Stimulated activated CD4-positive, alpha-beta T cell treated with anti-CD3 and anti-CD28 coated beads, Interleukin-2, amount 100 ng/mL, for 48 hours (primary cell): ENCODE data around the gene HPX.
"Not testable (repeated sequence)": the region's sequence is repeated elsewhere in the genome, so short reads cannot be mapped to it uniquely, and the experiment has no call there.

Experiments
- DNase-seq, 2 donors: peaks; one replicate each; pipeline ENCODE4 v3.0.0-alpha.2; 2020

Gene HPX

DNA sequence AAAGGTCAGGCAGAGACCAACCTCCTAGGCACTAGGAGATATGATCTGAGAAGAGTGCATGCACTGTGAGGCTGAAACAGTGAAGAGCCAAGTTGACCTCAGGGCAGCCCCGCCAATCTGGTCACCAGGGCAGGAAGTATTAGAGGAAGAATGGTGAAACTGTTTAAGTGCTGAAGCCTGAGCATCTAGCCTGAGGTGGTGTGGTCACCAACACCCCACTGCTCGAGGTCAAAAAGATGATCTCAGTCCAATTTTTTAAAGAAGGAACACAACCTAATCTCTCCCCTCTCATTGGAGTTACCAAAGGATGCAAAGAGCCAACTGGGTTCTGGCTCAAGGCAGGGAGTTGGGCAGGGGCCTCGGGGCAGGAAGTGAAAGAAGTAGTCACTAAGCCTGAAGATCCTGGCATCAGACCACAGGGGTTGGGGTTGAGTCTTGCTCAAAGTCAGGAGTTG lies 25.9 kb downstream of the HPX start:
- DNase-seq: no peak

DNA sequence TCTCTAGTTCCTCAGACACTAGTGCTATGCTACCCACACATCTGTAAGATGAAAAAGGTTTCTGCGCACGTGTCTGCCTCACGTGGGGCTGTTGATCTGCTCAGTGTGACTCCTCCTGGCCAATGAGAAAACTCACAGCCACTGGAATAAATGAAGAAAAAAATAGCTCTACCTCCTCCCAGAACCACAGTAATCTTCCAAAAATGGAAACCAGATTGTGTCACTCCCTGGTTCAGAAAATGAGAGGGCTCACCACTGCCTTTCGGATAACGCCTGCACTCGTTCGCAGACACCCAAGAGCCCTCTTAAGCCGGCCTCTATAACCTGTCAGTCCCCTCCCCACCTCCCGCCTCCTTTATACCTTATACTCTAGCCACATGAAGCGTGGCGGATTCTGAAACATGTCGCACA lies 27.0 kb downstream of the HPX start:
- DNase-seq: peak in 1 of 2 donors; percentile 49

DNA sequence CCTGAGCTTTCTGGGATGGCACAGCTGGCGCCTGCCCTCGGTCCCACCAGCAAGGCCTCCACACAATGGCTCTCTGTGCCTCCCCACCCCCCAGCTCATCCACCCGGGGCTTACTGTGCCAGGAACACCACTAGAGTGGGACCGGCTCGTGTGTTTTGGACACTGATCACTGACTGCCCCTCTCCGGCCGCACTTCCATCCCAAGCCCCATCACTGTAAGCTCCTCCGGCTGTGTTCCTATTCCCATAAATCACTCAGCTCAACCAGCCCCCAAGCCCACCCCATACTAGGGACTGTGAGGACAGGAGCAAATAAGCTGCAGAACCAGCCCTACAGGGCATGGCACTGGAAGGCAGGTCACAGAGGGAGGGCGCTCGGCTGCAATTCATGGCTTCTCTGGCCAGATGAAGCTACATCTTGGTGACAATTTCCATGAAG lies 29.2 kb downstream of the HPX start:
- DNase-seq: no peak

DNA sequence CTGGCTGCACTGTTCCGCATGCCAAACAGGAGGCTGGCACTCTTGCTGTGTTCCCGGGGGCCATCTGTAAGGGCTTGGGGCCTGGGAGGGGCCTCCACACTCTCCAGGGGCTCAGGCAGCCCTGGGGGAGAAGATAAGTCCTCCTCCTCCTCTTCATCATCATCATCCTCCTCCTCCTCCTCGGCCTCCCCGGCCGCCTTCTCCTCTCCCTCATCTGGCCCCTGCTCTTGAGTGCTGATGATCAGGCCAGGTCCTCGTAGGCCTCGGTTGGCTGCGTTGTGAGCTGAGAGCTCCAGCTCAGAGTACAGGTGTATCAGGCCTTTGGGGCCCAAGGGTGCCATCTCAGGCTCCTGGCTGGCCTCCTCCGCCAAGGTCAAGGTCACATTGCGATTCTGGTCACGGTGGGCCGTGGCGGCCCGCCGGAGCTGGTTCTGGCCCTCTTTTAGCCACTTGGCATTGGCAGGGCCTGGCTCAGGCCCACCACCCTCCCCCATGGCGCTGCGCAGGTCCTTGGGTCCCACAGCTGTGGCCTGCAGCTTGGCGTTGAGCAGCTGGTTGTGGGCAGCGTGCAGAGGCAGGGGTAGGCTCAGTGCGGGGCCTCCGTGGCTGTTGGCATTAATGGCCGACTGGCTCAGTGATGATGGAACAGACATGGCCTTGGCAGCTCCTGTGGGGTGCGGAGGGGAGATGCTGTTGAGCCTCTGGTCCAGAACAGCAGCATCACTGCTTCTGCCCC lies 29.9 kb downstream of the HPX start:
- no peak for DNase-seq

DNA sequence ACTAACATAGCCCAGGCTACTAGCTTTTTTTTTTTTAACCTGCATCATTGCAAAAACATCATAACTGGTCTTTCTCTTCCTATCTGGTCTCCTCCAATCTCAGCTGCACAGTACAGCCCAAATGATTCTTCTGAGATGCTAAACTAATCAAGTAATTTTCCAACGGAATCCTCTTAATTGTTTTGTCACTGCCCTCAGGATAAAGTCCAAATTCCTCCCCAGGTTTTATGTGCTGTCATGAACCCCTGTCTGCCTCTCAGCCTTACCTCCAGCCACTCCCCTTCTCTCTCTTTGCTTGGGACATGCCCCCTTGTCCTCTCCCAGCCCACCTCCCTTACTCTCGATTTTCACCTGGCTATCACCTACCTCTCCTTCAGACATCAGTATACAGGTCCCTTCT lies 34.4 kb downstream of the HPX start:
- no peak for DNase-seq

DNA sequence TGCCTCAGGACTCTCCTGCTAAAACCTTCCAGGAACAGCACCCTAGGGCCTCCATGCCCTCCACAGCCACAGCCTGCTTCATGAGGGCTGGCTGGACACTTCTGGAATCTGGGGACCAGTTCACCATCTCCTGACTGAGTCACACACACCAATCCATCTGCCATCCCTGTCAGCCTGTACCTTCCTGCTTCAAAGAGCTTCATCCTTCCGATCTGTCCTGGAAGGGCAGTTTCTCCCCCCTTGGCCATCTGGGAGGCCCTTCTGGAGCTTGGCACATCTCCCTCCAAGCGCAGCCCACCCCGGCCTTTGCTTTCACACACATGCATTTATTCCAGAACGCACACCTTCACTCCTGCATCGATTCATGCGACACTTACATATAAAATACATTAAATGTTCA lies 34.9 kb downstream of the HPX start:
- DNase-seq: no peak

DNA sequence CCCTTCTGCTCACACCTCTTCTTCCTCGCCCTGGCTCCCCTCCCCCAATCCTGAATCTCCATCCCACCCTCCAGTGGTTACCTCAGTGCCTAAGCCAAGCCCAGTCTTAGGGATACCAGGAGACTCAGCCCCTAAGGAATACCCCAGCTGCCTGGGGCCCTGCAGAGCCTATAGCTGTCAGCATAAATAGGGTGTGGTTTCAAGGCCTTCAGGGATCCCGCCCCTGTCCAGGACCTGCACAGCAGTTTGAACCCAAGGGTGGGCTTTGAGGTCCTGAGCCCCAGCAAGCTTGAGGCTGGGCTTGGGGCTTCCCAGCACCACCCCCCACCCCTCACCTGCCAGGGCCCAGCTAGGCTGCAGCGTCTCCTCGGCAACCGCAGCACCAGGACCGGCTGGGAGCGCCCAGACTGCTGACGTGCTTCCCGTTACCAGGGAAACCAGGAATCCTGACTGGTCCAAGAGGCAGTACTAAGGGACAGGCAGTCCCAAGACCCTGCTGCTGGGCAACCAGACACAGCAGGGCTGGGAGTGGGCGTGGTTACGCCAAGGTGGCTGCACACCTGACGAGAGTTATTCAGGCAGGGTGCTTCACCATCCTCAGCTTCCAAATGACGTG lies 35.6 kb downstream of the HPX start:
- DNase-seq: no peak

DNA sequence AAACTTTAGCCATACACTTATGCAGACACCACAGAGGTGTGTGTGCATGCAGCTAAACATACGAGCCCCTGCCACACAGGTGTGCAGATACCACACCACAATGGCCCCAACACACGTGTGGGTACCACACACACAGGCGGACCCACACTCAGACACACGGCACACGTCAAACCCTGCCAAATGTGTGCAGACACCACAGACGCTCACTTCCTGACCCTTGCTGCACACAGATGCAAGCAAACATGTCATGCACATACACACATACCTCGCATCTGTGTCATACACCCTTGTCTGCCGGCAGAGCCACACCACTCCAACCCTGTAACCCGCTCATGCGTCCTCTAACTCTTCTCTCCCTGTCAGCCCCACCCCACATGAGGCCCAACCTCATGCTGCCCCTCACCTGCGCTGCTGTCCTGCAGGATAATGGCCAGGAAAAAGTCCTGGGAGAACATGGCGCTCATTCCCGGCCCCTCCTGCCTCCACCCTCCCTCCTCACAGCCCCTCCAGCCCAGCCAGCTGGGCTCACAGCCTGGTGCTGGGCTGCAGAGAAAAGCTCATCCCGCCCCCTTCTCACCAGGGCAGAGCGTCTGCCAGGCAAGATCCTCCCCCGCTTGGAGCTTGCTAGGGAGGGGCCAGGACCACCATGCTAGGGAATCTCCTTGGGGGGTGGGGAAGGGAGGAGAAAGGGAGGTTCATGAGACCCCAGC lies 36.3 kb downstream of the HPX start:
- no peak for DNase-seq

DNA sequence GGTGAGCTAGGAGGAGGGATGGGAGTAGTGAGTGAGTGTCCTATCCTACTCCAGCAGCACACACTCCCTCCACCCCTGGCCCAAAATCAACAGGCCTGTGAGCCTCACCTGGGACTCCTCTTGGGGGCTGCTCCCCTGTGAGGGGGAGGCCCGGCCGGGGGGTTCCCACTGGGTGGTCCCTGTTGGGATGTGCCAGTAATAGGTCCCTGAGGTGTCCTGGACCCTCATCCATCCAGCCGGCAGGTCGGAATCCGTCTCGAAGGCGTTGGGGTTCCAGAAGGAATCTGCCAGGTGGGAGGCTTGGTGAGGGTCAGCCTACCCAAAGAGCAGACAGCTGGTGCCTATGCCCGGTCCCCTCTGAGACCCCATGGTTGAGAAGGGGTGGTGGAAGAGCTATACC lies 37.2 kb downstream of the HPX start:
- DNase-seq: no peak

DNA sequence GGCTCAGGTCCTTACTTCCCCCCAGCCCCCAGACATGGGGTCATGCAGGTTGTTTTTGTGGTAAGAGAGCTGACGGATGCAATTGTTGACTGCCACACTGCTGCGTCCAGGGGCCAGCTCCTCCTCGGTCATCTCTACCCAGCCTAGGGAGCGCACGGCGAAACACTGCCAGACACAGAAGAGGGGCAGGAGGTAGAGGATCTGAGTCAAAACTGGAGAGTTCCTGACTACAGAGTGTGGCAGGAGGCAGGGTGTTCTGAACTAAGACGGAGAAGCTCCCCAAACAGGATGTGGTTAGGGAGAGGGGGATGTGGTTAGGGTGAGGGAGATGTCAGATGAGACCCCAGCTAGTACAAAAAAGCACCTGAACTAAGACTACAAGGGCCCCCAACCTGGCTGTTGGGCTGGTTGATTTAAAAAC lies 38.2 kb downstream of the HPX start:
- DNase-seq: peak; percentile 39 to 50

DNA sequence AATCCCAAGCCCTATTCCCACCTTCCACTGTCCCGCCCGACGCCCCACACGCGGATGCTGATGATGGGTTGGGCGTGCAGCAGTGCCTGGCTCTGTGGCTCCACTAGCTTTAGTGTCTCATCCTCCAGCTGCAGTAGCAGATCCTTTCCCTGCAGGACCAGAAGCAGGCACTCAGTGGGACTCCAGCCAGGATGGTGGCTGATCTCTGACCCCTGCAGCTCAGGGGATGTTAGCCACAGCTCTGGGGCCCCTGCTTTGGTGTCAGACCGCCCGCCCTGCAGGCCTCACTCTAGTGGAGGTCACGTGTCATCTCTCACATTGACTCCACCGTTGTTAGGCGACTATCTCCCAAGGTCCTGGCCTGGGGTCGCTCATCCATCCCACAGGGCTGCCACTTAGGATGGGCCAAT lies 38.7 kb downstream of the HPX start:
- no peak for DNase-seq

DNA sequence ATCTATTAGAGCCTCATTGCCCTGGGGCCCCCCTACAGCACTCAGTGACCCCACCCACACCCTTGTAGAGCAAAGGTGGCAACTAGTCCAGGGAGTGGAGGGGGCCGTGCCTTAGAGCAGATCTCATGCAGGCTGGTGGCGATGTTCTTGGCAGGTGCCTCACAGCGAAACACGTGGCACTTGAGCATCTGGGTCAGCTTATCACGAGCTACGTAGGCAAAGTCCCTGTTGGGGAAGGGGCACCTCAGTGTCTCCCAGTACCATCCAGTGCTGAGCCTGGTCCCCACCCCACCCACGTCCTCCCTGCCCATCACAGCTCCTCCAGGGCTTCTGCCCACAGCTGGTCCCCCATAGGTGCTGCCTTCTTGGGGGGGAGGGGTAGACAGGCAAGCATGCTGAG lies 39.3 kb downstream of the HPX start:
- no peak for DNase-seq

DNA sequence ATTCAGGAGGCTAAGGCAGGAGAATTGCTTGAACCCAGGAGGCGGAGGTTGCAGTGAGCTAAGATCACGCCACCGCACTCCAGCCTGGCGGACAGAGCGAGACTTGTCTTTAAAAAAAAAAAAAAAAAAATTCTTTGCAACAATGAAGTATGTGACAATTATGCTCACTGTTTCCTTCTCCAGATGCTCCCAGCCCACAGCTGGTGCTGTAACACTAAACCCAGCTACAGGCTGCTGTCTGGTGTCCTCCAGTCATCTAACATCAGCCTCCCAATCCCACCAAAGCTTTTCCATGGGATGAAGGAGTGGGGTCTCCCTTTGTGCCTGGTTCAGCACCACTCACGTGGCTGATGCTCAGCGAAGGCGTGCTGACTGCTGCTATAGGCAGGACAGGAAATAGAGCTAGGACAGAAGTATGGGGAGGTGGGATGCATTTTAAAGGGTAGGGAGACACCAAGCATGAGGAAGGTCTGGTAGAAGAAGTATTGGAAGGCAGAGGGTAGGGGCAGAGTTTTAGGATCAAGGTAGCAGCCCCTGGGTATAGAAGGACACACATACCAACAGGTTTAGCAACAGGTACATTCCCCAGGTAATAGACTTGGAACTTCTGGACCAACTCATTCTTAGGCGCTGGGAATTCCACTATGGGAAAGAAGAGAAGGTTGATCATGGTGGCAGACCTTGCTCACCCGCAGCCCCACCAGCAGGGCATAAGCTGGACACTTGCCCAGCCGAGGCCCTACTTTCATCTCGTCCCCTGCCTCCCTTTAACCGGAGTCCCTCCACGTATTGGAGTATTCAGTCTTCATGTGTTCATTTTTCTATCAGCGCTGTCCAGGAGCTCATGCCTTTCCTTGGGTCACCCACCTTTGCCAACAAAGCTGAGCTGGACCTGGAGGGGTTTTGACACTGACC lies 40.1 kb downstream of the HPX start:
- DNase-seq: no peak

DNA sequence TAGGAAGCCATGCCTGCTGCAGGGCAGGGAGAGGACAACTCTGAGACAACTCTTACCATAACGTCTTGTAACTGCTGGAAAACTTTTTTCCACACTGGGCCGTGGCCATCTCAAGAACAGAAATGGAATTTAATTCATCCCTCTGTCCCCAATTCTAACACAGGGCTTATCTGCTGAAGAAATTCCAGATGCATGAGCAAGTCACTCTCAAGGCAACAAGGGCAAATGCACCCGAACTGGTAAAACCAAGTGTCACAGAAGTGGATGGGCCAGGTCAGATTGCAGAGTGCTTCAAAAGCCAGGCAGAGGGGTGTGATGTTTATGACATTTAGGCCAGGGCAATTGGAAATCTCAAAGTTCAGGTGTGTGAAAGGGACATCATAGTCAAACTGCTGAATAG lies 43.2 kb downstream of the HPX start:
- no peak for DNase-seq

DNA sequence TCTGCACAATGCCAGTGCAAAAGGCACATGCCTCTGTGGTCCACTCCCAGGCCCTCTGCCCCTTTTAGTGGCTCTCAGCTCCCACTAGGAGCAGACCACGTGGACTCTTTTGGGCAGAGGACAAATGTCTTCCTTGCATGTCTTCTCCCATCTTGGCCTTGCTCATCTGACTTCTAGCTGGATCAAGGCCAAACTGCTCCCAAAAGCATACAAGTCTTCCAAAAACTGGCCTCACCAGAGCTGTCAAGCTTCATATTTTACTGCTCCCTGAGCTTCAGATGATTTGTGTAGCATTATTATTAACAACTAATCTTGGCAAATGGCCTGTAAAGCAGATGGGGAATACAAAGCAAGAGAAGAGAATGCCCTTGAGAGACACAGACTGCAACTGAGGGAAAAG lies 43.6 kb downstream of the HPX start:
- no peak for DNase-seq

DNA sequence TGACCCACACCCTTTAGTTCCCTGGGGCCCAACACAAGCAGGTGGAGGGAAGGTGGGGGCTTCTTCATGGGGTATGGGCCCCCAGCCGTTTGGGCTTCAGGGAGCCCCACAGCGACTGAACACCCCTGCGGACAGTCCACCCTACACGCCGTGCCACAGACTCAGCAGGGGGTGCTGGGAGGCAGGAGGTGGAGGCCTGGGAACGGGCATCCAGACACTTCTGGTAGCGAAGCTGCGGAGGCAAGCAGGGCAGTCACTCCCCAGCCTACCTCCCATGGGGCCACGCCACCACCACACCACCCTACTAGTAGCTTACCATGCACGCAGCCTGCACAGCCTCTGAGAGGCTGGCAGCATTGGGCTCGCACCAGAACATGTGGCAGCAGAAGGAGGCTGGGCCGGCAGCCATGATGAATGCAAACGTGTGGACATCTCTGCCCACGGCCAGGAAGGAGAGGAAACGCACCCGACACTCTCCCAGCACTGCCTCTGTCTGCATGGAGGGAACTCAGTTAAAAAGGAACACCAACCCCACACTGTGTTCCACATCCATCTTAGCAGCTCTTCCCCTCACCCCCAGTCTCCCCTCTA lies 45.2 kb downstream of the HPX start:
- no peak for DNase-seq

DNA sequence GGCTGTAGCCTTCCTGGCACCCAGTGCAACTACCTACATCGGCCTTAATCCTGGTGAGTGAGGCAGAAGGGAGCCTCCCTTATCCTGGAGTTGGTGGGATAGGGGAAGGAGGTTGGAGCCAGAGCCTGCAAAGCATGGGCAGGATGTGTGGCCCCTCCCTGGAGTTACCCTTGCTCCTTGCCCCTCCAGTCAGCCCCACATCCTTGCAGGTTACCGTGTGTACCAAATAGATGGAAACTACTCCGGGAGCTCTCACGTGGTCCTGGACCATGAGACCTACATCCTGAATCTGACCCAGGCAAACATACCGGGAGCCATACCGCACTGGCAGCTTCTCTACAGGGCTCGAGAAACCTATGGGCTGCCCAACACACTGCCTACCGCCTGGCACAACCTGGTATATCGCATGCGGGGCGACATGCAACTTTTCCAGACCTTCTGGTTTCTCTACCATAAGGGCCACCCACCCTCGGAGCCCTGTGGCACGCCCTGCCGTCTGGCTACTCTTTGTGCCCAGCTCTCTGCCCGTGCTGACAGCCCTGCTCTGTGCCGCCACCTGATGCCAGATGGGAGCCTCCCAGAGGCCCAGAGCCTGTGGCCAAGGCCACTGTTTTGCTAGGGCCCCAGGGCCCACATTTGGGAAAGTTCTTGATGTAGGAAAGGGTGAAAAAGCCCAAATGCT lies 46.7 kb downstream of the HPX start:
- DNase-seq: no peak

DNA sequence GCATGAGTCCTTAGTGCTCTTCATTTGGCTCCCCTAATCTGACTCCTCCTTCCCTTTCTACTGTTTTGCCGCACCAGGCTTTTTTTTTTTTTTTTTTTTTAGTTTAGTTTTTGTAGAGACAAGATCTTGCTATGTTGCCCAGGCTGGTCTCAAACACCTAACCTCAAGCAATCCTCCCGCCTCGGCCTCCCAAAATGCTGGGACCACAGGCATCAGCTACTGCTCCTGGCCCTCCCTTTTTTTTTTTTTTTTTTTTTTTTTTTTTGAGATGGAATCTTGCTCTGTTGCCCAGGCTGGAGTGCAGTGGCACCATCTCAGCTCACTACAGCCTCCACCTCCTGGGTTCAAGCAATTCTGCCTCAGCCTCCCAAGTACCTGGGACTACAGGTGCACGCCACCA lies 48.5 kb downstream of the HPX start:
- DNase-seq: not testable (repeated sequence)

DNA sequence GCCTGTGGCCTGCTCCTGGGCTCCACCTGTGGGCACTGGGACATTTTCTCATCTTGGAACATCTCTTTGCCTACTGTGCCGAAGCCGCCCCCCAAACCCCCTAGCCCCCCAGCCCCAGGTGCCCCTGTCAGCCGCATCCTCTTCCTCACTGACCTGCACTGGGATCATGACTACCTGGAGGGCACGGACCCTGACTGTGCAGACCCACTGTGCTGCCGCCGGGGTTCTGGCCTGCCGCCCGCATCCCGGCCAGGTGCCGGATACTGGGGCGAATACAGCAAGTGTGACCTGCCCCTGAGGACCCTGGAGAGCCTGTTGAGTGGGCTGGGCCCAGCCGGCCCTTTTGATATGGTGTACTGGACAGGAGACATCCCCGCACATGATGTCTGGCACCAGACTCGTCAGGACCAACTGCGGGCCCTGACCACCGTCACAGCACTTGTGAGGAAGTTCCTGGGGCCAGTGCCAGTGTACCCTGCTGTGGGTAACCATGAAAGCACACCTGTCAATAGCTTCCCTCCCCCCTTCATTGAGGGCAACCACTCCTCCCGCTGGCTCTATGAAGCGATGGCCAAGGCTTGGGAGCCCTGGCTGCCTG lies 49.2 kb downstream of the HPX start:
- DNase-seq: no peak

DNA sequence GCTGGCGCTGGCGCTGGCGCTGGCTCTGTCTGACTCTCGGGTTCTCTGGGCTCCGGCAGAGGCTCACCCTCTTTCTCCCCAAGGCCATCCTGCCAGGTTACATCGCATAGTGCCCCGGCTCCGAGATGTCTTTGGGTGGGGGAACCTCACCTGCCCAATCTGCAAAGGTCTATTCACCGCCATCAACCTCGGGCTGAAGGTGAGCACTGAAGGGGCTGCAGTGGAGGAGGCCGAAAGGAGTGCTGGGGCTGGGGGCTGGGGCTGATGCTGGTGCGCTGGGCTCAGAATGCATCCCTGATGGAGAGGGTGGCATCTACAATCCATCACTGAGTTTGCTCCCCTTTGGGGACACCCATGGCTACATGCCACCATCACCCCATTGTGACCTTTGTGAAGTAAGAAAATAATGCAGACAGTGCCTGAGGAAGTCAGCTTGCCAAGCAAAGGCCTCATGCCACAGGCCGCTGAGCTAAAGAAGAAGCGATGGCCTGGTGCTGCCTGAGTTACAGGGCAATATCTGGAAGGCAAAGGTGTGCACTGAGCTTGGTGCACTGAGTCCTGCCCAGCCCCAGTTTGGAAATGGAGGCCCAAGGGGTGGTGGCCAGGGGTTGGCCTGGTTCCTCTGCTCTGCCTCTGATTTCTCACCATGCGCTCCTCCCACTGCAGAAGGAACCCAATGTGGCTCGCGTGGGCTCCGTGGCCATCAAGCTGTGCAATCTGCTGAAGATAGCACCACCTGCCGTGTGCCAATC lies 49.9 kb downstream of the HPX start:
- no peak for DNase-seq
